Smooth muscle cell (in vitro differentiated cells): Measurements from ENCODE around the gene MACROD2. TPM values are rescaled to one million over a fixed set of nuclear protein-coding genes. Genes with fewer than 3 reads are reported as not detected.

ENCODE experiments used
- DNase-seq: peaks from one replicate; lab custom pipeline; 2025; ENCODE audit not compliant: unreplicated experiment; lab: John Stamatoyannopoulos, UW
- H2AFZ ChIP-seq: fragments of 200-600 bp; sonication (generic); 2 replicates; pipeline ENCODE4 v1.6.0; 2016; ENCODE audit warnings: antibody characterized with exemption, low read depth, mild to moderate bottlenecking
- H3F3A ChIP-seq: fragments of 200-600 bp; sonication (generic); 2 replicates; pipeline ENCODE4 v1.6.0; 2017; ENCODE audit warnings: antibody characterized with exemption, low read depth
- H3K27ac ChIP-seq: fragments of 200-600 bp; sonication (generic); 2 replicates; pipeline ENCODE4 v1.5.1; 2016; ENCODE audit warnings: low read depth, mild to moderate bottlenecking
- H3K27me3 ChIP-seq: fragments of 200-600 bp; sonication (generic); 2 replicates; pipeline ENCODE4 v1.6.1; 2016; ENCODE audit warnings: low read depth, mild to moderate bottlenecking
- H3K36me3 ChIP-seq: fragments of 200-600 bp; sonication (generic); 2 replicates; pipeline ENCODE4 v1.5.1; 2016; ENCODE audit warnings: low read depth
- H3K4me1 ChIP-seq: fragments of 200-600 bp; sonication (generic); 2 replicates; pipeline ENCODE4 v1.5.1; 2016; ENCODE audit warnings: low read depth
- H3K4me2 ChIP-seq: fragments of 200-600 bp; sonication (generic); 2 replicates; pipeline ENCODE4 v1.6.0; 2016; ENCODE audit warnings: mild to moderate bottlenecking
- H3K4me3 ChIP-seq: fragments of 200-600 bp; sonication (generic); 2 replicates; pipeline ENCODE4 v1.5.1; 2016; ENCODE audit warnings: mild to moderate bottlenecking
- H3K79me2 ChIP-seq: fragments of 200-600 bp; sonication (generic); 2 replicates; pipeline ENCODE4 v1.6.0; 2016; ENCODE audit warnings: low read depth, mild to moderate bottlenecking
- H3K9ac ChIP-seq: fragments of 200-600 bp; sonication (generic); 2 replicates; pipeline ENCODE4 v1.6.0; 2016; ENCODE audit warnings: low read depth
- H3K9me3 ChIP-seq: fragments of 200-600 bp; sonication (generic); replicated peaks from 2 replicates; pipeline ENCODE4 v1.5.1; 2016; ENCODE audit warnings: low read depth
- H4K20me1 ChIP-seq: fragments of 200-600 bp; sonication (generic); 2 replicates; pipeline ENCODE4 v1.6.0; 2016; ENCODE audit warnings: low read depth
- CTCF ChIP-seq: fragments of 200-600 bp; sonication (generic); IDR thresholded peaks from 2 replicates; pipeline ENCODE4 v1.5.1; 2017; ENCODE audit warnings: borderline replicate concordance, mild to moderate bottlenecking, antibody characterized with exemption; ENCODE audit not compliant: insufficient read depth, poor library complexity, severe bottlenecking
- WGBS: methylation state at CpG from one replicate; pipeline ENCODE4 v1.1.7; 2016; ENCODE audit warnings: low lambda C conversion rate; 5-methylcytosine and 5-hydroxymethylcytosine counted together
- polyA plus RNA-seq: library from polyadenylated mRNA; unstranded; fragments of >200 nt; fragmentation: Nextera tagmentation; extraction: Ambion mirVana; gene quantifications from 2 replicates; pipeline ENCODE4 v1.2.1, GENCODE V29; 2016
- total RNA-seq: library from RNA; depleted of rRNA; stranded (reverse); fragments of >200 nt; gene quantifications from 2 replicates; pipeline ENCODE4 v1.2.3, GENCODE V29; 2014

The MACROD2 gene
- total and polyA plus RNA-seq, 2 experiments from 2014 or later, result 0.04 to 0.32 TPM

GRCh38 chr20:14470977-14471661 is 475.8 kb downstream of the MACROD2 start:
- Histone ChIP-seq H4K20me1 (no peaks in the 10 kb centered on the region), H3K4me2 (no peak overlapping the region), H2AFZ (no peak overlapping the region), H3K36me3 (no peaks in the 10 kb centered on the region), H3K9ac (no peak overlapping the region), H3K79me2 (no peaks in the 10 kb centered on the region), H3K9me3 (no peaks in the 10 kb centered on the region), H3F3A (no peaks in the 10 kb centered on the region), H3K4me3 (no peak overlapping the region), H3K27me3 (no peaks in the 10 kb centered on the region), H3K27ac (no peak overlapping the region), H3K4me1 (peaks cover 6% of the 10 kb centered on the region)
- 87% methylated on average over 10 of the region's 10 CpGs for WGBS
- no peak for DNase-seq
- no peak for TF ChIP-seq CTCF

- 75% methylated on average over 3 of the region's 3 CpGs for WGBS
- no peaks in the 10 kb centered on the region for H3K27me3 ChIP-seq
- no peak overlapping the region for H3K4me3 ChIP-seq
- H3K36me3 ChIP-seq, result no peaks in the 10 kb centered on the region
- no peak for DNase-seq
- no peaks in the 10 kb centered on the region for H4K20me1 ChIP-seq
- H3K4me1 ChIP-seq, result no peaks in the 10 kb centered on the region
- H3K27ac ChIP-seq, result no peak overlapping the region
- H3K4me2 ChIP-seq, result no peak overlapping the region
- H3K9ac ChIP-seq, result no peak overlapping the region
- H3F3A ChIP-seq, result no peaks in the 10 kb centered on the region
- no peak overlapping the region for H2AFZ ChIP-seq
- H3K9me3 ChIP-seq, result no peaks in the 10 kb centered on the region
- no peak for TF ChIP-seq CTCF
- H3K79me2 ChIP-seq, result no peaks in the 10 kb centered on the region
Observed at GRCh38 chr20:14477125-14477524, 481.8 kb downstream of the MACROD2 start.

- H3K9me3 ChIP-seq, result no peaks in the 10 kb centered on the region
- no peak for DNase-seq
- H3K36me3 ChIP-seq, result no peaks in the 10 kb centered on the region
- TF ChIP-seq CTCF, result no peak
- no peaks in the 10 kb centered on the region for H4K20me1 ChIP-seq
- H3K4me2 ChIP-seq, result no peak overlapping the region
- H3K27ac ChIP-seq, result no peak overlapping the region
- H3K4me1 ChIP-seq, result no peaks in the 10 kb centered on the region
- H3K79me2 ChIP-seq, result no peaks in the 10 kb centered on the region
- H2AFZ ChIP-seq, result no peak overlapping the region
- no peaks in the 10 kb centered on the region for H3K27me3 ChIP-seq
- no peaks in the 10 kb centered on the region for H3F3A ChIP-seq
- no peak overlapping the region for H3K4me3 ChIP-seq
- no peak overlapping the region for H3K9ac ChIP-seq
Observed at GRCh38 chr20:14478126-14478525, 482.8 kb downstream of the MACROD2 start.

GRCh38 chr20:14481863-14482262 is 486.5 kb downstream of the MACROD2 start:
- WGBS, result 77% methylated on average over 3 of the region's 3 CpGs
- Histone ChIP-seq H3K4me3 (no peak overlapping the region), H3K9me3 (no peaks in the 10 kb centered on the region), H3K4me2 (no peak overlapping the region), H3K9ac (no peak overlapping the region), H4K20me1 (no peaks in the 10 kb centered on the region), H3K36me3 (no peaks in the 10 kb centered on the region), H2AFZ (no peak overlapping the region), H3K79me2 (no peaks in the 10 kb centered on the region), H3K27ac (no peak overlapping the region), H3F3A (no peaks in the 10 kb centered on the region), H3K27me3 (no peaks in the 10 kb centered on the region), H3K4me1 (no peaks in the 10 kb centered on the region)
- no peak for DNase-seq
- TF ChIP-seq CTCF, result no peak
